Measurements from ENCODE around the gene METTL3.

DNA sequence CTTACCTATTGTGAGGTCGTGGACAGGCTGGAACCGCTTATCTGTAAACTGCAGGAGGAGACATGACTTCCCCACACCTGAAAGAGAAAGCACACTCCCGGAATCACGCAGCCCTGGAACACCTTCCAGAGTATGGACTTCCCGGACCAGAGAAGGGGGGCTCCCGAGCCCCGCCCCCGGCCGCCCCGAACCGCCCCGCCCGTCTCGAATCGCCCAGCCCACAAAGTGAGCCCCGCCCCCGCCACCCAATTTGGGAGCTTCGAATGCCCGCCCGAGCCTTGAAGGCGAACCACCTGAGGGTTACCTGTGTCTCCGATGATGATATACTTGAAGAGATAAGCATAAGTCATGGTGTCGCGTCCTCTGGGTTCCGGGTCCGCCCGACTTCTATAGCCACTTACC lies 34.6 kb downstream of the METTL3 start:
- TF ChIP-seq EZH2phosphoT487 (IDR thresholded peaks at IDR 0.05; ENCODE audit: borderline replicate concordance) (no peak), CTCF (conservative IDR thresholded peaks at IDR 0.05; ENCODE audit: low read length) (no peak)

All from Loucy (cell line).